Epithelial cell of prostate (primary cell): ENCODE results near the gene TTC23.

Experiments used
- DNase-seq: peaks from one replicate; pipeline ENCODE4 v3.0.0-alpha.2; 2011; ENCODE audit warnings: low read depth, low spot score
- H3K27ac ChIP-seq: fragments of 450-650 bp; 2 replicates; pipeline ENCODE4 v1.5.1; 2017; ENCODE audit warnings: mild to moderate bottlenecking

Gene TTC23

GRCh38 chr15:99096173-99096893 lies 153.0 kb downstream of the TTC23 start:
- no peak for DNase-seq
- no peak overlapping the region for H3K27ac ChIP-seq

- no peak overlapping the region for H3K27ac ChIP-seq
- DNase-seq, result no peak
These were observed 153.8 kb downstream of the TTC23 start for GRCh38 chr15:99095626-99096025.

- H3K27ac ChIP-seq, result no peak overlapping the region
- DNase-seq, result no peak
These were observed 156.7 kb downstream of the TTC23 start for GRCh38 chr15:99092554-99093172.

GRCh38 chr15:99090938-99091337 lies 158.4 kb downstream of the TTC23 start:
- H3K27ac ChIP-seq, result no peak overlapping the region
- DNase-seq, result no peak

GRCh38 chr15:99090011-99090699 lies 159.2 kb downstream of the TTC23 start:
- no peak overlapping the region for H3K27ac ChIP-seq
- no peak for DNase-seq

- no peak for DNase-seq
- no peak overlapping the region for H3K27ac ChIP-seq
These were observed 161.9 kb downstream of the TTC23 start for GRCh38 chr15:99087405-99087943.

- no peak for DNase-seq
- H3K27ac ChIP-seq, result no peak overlapping the region
These were observed 163.1 kb downstream of the TTC23 start for GRCh38 chr15:99086327-99086667.
